ENCODE results near the gene SYNPO.

Gene SYNPO

DNA sequence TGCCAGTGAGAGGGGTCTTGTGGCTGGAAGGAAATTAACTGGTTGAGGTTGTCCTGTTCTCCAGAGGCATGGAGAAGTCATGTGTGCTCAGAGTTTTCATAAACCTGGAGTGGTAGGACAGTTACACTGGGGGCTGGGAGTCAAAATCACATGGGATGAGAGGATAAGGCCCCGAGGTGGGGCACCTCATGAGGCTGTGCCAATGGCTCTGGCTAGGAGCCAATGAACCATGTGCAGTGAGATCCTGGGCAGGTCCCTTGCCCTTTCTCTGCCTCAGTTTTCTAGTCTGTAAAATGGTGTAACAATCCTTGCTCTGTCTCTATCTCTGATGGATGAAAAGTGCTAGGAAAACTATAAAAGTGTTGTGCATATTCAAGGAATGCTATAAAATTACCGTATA is 7.0 kb upstream of the SYNPO start:
- no peak for DNase-seq (ENCODE audit: low read depth)
- TF ChIP-seq, protein P1, sequence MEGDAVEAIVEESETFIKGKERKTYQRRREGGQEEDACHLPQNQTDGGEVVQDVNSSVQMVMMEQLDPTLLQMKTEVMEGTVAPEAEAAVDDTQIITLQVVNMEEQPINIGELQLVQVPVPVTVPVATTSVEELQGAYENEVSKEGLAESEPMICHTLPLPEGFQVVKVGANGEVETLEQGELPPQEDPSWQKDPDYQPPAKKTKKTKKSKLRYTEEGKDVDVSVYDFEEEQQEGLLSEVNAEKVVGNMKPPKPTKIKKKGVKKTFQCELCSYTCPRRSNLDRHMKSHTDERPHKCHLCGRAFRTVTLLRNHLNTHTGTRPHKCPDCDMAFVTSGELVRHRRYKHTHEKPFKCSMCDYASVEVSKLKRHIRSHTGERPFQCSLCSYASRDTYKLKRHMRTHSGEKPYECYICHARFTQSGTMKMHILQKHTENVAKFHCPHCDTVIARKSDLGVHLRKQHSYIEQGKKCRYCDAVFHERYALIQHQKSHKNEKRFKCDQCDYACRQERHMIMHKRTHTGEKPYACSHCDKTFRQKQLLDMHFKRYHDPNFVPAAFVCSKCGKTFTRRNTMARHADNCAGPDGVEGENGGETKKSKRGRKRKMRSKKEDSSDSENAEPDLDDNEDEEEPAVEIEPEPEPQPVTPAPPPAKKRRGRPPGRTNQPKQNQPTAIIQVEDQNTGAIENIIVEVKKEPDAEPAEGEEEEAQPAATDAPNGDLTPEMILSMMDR (conservative IDR thresholded peaks at IDR 0.05; ENCODE audit: control insufficient read depth, insufficient read depth, low read depth, low read length) = no peak
- H3K4me3 ChIP-seq (ENCODE audit: control insufficient read depth, low read depth, low read length) = no peak overlapping the region

DNA sequence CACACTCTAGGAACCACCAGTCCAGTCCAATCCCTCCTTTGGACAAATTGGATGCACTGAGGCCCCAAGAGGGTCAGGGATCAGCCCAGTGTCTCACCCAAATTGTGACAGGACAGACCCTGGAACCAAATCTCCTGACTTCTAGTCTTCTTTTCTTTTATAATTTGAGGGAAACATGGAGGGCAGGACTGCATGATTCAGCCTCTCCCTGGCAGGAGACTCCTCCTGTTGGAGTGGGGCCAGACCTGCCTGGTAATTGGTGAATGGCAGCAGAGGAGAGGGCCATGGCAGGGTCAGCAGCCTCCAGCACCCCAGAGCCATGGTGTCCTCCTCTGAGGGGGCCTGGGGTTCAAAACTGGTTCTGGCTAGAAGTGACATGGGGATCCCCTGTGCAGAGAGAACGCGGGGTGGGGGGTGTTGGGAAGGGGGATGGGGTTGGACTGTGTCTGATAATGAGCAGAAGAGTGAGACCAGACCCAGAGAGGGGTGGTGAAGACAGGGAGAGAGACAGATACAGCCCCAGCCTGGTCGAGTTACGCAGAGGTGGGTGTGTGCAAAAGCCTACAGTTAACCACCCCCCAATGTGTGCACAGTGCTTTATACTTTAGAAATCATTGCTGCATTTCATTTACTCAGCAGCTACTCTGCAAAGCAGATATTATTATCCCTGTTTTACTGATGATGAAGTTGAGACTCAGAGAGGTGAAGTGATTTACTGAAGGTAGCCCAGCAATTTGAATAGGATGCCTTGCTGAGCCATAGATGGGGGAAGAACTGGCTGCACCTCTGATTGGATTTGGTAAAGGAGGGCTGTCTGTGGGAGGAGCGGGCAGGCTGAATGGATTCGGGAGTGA is 3.8 kb upstream of the SYNPO start:
- H3K4me3 ChIP-seq (ENCODE audit: control insufficient read depth, low read depth, low read length) = no peak overlapping the region
- DNase-seq (ENCODE audit: low read depth) = peak; percentile 66
- TF ChIP-seq, protein P1 (conservative IDR thresholded peaks at IDR 0.05; ENCODE audit: control insufficient read depth, insufficient read depth, low read depth, low read length) = no peak

DNA sequence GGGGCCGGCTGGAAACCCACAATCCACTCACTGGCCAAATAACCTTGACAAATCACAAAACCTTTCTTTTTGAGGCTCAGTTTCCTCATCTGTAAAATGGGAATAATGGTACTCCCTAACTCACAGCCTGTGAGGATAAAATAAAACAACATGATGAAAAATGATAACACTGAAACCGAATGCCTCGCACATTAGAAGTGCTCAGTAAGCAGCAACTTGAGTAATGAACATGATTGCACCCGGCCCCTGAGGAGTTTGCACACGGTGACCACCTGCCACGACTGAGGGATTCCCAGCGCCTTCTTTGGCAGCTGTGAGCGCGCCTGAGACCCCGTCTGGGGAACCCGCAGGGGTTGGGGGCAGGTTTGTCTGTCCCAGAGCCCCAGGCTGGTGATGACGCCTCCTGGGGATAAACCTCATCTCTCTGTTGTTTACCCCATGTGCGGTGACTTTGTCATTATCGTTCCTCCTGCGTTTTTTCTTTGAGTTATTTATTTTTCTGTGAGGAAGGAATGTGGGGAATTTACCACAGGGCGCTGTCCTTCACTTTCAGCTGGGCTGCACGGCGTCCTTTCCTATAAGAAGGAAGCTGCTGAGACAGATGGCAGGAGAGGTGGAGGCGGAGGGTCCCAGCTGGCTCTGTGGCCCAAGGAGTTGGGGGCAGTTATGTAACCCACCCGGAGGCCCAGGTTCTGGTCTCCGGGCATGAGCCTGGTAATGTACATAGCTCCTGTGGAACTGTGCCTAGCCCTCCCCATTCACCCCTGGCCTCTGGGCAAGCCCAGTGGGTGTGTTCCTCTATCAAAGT is 3.0 kb upstream of the SYNPO start:
- DNase-seq (ENCODE audit: low read depth) = peak; percentile 66
- no peak overlapping the region for H3K4me3 ChIP-seq (ENCODE audit: control insufficient read depth, low read depth, low read length)

DNA sequence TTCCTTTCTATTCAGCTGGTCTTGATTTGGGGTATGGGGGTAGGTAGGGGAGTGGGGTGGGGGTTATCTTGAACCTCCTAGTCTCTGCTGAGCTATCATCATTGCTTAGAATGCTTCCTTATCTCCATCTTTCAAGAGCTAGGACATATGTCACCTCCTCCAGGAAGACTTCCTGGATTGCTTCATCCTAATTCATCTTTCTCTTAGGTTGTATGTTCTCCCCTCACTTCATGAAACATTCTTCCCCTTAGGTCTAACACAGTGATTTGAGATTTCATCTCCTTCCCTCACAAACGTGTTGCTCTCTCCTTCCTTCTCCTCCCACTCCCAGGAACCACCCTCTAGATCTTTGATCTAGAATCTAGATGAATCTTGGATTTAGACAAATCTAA is 2.4 kb upstream of the SYNPO start:
- no peak overlapping the region for H3K4me3 ChIP-seq (ENCODE audit: control insufficient read depth, low read depth, low read length)
- no peak for DNase-seq (ENCODE audit: low read depth)
- TF ChIP-seq, protein P1 (conservative IDR thresholded peaks at IDR 0.05; ENCODE audit: control insufficient read depth, insufficient read depth, low read depth, low read length) = no peak

More for the DNA sequence above, 3.0 kb upstream of the SYNPO start:
- TF ChIP-seq, protein P1 (conservative IDR thresholded peaks at IDR 0.05; ENCODE audit: control insufficient read depth, insufficient read depth, low read depth, low read length) = no peak

DNA sequence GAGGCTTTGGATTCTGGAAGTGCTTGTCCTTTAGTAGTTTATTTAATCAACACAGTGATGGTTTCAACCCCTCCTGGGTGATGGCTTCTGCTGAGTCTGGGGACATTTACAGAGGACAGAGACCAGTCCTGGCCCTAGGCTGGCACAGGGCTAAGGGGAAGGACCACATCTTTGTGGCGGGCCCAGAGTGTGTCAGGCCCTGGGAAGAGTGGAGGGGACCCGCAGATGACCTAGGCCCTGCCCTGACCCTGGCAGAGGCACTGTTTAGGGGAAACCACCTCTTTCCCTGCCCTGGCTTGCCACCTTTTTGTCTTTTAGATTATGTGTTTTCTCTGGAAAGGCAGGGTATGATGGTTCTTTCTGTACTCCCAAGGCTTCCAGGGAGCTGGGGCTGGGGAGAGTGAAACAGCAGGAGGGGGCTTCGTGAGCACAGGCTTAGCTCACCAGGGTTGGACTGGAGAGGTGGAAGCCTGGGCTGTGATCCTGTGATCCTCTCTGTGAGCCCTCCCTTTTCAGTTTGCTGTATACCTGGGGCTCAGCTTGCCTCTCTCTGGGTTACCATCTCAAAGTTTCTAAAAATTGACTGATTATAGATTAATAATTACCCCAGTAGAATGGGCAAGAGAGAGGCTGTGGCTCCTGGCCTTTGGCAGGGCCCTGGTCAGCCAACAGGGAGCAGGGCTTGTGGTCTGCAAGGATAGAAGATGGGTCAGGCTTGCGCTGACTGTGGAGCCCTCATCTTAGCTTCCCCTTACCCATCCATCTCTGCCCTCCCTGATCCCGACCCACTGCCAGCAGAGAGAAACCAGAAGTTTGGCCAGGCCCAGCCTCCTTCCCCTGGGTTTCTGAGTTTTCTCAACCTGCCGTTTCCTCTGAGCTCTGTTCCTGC is 1.7 kb upstream of the SYNPO start:
- DNase-seq (ENCODE audit: low read depth) = no peak
- TF ChIP-seq, protein P1 (conservative IDR thresholded peaks at IDR 0.05; ENCODE audit: control insufficient read depth, insufficient read depth, low read depth, low read length) = no peak
- no peak overlapping the region for H3K4me3 ChIP-seq (ENCODE audit: control insufficient read depth, low read depth, low read length)

DNA sequence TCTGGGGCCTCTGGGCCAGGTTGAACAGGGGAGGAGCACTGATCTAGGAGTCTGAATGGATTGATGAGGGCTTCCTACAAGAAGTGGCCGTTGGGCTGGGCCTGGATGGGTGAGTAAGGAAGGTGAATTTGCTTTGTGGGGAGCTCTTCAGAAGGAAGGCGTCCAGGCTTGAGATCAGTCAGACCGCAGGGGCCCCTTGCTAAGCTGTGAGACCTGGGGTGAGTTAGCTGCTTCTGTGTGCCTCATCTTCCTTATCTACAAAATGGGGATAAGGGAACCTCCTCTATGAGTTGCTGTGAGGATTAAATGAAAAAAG is 1.1 kb upstream of the SYNPO start:
- TF ChIP-seq, protein P1 (conservative IDR thresholded peaks at IDR 0.05; ENCODE audit: control insufficient read depth, insufficient read depth, low read depth, low read length) = no peak
- no peak for DNase-seq (ENCODE audit: low read depth)
- no peak overlapping the region for H3K4me3 ChIP-seq (ENCODE audit: control insufficient read depth, low read depth, low read length)

Measured in fibroblast of mammary gland (primary cell).